DOHH2 (cell line): Measurements from ENCODE around the gene SESN1.

ENCODE experiments used
- CTCF ChIP-seq: fragments of 200-600 bp; sonication (generic); IDR thresholded peaks from one replicate; pipeline ENCODE4 v1.5.1; 2014; ENCODE audit warnings: antibody characterized with exemption, mild to moderate bottlenecking, low read depth, low read length; ENCODE audit not compliant: poor library complexity, severe bottlenecking
- EZH2phosphoT487 ChIP-seq: fragments of 200-600 bp; sonication (generic); IDR thresholded peaks from 2 replicates; pipeline ENCODE4 v1.6.1; 2017; ENCODE audit warnings: borderline replicate concordance, mild to moderate bottlenecking, antibody characterized with exemption, low read length, moderate library complexity, mixed read lengths

- no peak for TF ChIP-seq CTCF
- no peak for TF ChIP-seq EZH2phosphoT487
Measured at GRCh38 chr6:109095036-109095834, 589 bp upstream of the SESN1 start, which contains the start of gene CEP57L1.
